Muscle layer of duodenum (tissue), 2 donors: ENCODE data around the gene PAPPA2.
"Not testable (repeated sequence)": the region's sequence is repeated elsewhere in the genome, so short reads cannot be mapped to it uniquely, and the experiment has no call there.

Source experiments
- H3K27ac ChIP-seq: one replicate; pipeline ENCODE4 v1.7.0; 2013; ENCODE audit warnings: mild to moderate bottlenecking, low read length
- H3K27me3 ChIP-seq: one replicate; pipeline ENCODE4 v1.7.0; 2013; ENCODE audit warnings: low read depth, mild to moderate bottlenecking, control low read depth, low read length
- H3K36me3 ChIP-seq, 2 donors: one replicate each; pipeline ENCODE4 v1.7.0; 2013; ENCODE audit warnings: low read length in 2 of 2, control low read depth in 1 of 2, mild to moderate bottlenecking in 1 of 2; ENCODE audit not compliant: insufficient read depth in 2 of 2, control insufficient read depth in 1 of 2
- H3K4me1 ChIP-seq, 2 donors: one replicate each; pipeline ENCODE4 v1.7.0; 2013; ENCODE audit warnings: low read length in 2 of 2, mild to moderate bottlenecking in 2 of 2, control low read depth in 1 of 2, moderate library complexity in 1 of 2; ENCODE audit not compliant: insufficient read depth in 2 of 2, control insufficient read depth in 1 of 2
- H3K4me3 ChIP-seq, 2 donors: one replicate each; pipeline ENCODE4 v1.7.0; 2013; ENCODE audit warnings: low read length in 2 of 2, low read depth in 1 of 2, mild to moderate bottlenecking in 1 of 2
- H3K9me3 ChIP-seq, 2 donors: one replicate each; pipeline ENCODE4 v1.7.0; 2013; ENCODE audit warnings: low read length in 2 of 2, control low read depth in 1 of 2, mild to moderate bottlenecking in 1 of 2; ENCODE audit not compliant: control insufficient read depth in 1 of 2
- donor health status: healthy.

The PAPPA2 gene

DNA sequence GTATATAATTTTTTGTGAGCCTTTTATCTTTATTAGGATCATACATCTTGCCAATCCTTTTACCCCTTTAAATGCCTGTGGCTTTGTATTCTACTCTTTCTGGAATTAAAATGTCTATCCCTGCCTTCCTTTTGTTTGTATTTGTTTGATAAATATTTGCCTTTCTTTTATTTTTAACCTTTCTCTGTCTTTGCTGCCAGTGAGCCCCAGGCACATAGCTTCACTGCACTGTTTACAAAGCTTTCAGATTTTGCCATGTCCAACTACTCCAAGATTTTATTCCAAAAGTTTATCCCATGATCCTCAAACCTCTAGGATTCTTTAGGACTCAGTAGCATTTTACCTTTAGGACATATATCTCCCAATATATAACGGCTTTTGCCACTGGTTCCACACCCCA lies 281.2 kb downstream of the PAPPA2 start:
- H3K36me3 ChIP-seq = no peaks in the 10 kb centered on the region
- H3K27me3 ChIP-seq = no peaks in the 10 kb centered on the region
- H3K27ac ChIP-seq = no peak overlapping the region
- no peak overlapping the region for H3K4me3 ChIP-seq
- H3K4me1 ChIP-seq = no peaks in the 10 kb centered on the region
- no peaks in the 10 kb centered on the region for H3K9me3 ChIP-seq

- no peaks in the 10 kb centered on the region for H3K9me3 ChIP-seq
- no peaks in the 10 kb centered on the region for H3K36me3 ChIP-seq
- no peak overlapping the region for H3K27ac ChIP-seq
- no peak overlapping the region for H3K4me3 ChIP-seq
- no peaks in the 10 kb centered on the region for H3K4me1 ChIP-seq
- H3K27me3 ChIP-seq = no peaks in the 10 kb centered on the region
Measured at GRCh38 chr1:176745945-176746344, 283.0 kb downstream of the PAPPA2 start.

- Histone ChIP-seq H3K4me1 (no peaks in the 10 kb centered on the region), H3K36me3 (no peaks in the 10 kb centered on the region), H3K27ac (no peak overlapping the region), H3K4me3 (no peak overlapping the region), H3K27me3 (no peaks in the 10 kb centered on the region), H3K9me3 (no peaks in the 10 kb centered on the region)
Measured at GRCh38 chr1:176752505-176752904, 289.5 kb downstream of the PAPPA2 start.

- Histone ChIP-seq H3K36me3 (no peaks in the 10 kb centered on the region), H3K27me3 (no peaks in the 10 kb centered on the region), H3K4me1 (no peaks in the 10 kb centered on the region), H3K4me3 (no peak overlapping the region), H3K9me3 (no peaks in the 10 kb centered on the region), H3K27ac (no peak overlapping the region)
Measured at GRCh38 chr1:176754676-176755075, 291.7 kb downstream of the PAPPA2 start.

DNA sequence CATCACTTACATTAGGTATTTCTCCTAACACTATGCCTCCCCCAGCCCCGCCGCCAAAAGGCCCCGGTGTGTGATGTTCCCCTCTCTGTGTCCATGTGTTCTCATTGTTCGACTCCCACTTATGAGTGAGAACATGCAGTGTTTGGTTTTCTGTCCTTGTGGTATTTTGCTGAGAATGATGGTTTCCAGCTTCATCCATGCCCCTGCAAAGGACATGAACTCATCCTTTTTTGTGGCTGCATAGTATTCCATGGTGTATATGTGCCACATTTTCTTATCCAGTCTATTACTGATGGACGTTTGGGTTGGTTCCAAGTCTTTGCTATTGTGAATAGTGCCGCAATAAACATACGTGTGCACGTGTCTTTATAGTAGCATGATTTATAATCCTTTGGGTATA lies 293.8 kb downstream of the PAPPA2 start:
- H3K27me3 ChIP-seq, H3K4me1 ChIP-seq, H3K27ac ChIP-seq, H3K36me3 ChIP-seq, H3K9me3 ChIP-seq, H3K4me3 ChIP-seq: not testable (repeated sequence)

DNA sequence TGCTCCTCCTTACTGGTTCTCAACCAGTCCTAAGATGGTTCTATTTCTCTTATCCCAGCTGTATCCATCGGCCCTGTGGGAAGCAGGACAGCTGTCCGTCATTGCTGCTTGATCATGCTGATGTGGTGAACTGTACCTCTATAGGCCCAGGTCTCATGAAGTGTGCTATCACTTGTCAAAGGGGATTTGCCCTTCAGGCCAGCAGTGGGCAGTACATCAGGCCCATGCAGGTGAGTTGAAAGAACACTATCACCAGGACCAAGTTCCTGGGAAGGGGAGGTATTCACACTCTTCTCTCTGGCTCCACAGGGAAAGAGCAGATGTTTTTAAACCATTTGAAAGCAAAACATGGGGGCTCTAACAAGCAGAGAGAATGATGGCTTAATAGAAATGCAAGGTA lies 302.6 kb downstream of the PAPPA2 start:
- H3K4me1 ChIP-seq = no peaks in the 10 kb centered on the region
- H3K27ac ChIP-seq = no peak overlapping the region
- no peaks in the 10 kb centered on the region for H3K9me3 ChIP-seq
- no peaks in the 10 kb centered on the region for H3K27me3 ChIP-seq
- no peak overlapping the region for H3K4me3 ChIP-seq
- no peaks in the 10 kb centered on the region for H3K36me3 ChIP-seq

GRCh38 chr1:176766779-176767178 lies 303.8 kb downstream of the PAPPA2 start:
- no peak overlapping the region for H3K27ac ChIP-seq
- no peaks in the 10 kb centered on the region for H3K9me3 ChIP-seq
- no peaks in the 10 kb centered on the region for H3K4me1 ChIP-seq
- H3K27me3 ChIP-seq = no peaks in the 10 kb centered on the region
- H3K4me3 ChIP-seq = no peak overlapping the region
- no peaks in the 10 kb centered on the region for H3K36me3 ChIP-seq

DNA sequence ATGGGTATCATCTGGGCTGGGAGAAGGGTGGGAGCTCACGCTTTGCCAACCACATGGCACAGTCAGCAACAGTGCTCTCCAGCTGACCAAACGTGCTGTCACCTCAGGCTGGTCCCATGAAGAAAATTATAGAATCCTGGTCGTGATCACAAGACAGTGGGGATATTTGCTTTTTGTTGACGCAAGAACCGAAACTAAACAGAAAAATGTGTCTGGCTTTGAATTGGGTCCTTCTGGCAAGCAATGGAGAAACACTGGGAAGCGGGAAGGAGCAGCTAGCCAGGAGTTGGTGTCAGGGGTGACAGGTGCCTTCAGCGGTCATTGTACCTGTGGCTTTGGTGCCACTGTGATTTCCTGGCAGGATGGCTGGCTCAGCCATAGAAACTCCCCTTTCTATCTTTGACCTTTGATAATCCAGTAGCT lies 304.8 kb downstream of the PAPPA2 start:
- H3K27ac ChIP-seq = no peak overlapping the region
- no peaks in the 10 kb centered on the region for H3K9me3 ChIP-seq
- no peaks in the 10 kb centered on the region for H3K4me1 ChIP-seq
- H3K4me3 ChIP-seq = no peak overlapping the region
- no peaks in the 10 kb centered on the region for H3K27me3 ChIP-seq
- no peaks in the 10 kb centered on the region for H3K36me3 ChIP-seq

- Histone ChIP-seq H3K4me3 (no peak overlapping the region), H3K27ac (no peak overlapping the region), H3K4me1 (no peaks in the 10 kb centered on the region), H3K27me3 (no peaks in the 10 kb centered on the region), H3K9me3 (no peaks in the 10 kb centered on the region), H3K36me3 (no peaks in the 10 kb centered on the region)
Measured at GRCh38 chr1:176768532-176768931, 305.6 kb downstream of the PAPPA2 start.

DNA sequence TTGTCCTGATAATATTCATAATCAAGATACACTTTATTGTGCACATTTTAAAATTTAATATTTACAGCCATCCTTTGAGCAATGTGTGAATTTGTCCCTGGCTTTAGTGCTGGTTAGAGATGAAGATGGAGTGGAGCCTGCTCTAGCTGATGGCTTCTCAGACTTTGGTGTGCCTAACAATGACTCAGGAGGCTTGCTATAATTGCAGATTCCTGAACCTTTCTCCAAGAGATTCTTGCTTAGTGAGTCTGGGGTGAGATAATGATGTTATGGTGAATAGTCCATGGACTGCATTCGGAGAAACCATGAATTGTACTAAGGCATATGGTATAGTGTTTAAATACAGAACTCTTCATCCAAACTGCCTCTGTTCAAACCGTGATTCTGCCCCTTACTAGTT lies 307.1 kb downstream of the PAPPA2 start:
- Histone ChIP-seq H3K36me3 (no peaks in the 10 kb centered on the region), H3K4me1 (no peaks in the 10 kb centered on the region)

DNA sequence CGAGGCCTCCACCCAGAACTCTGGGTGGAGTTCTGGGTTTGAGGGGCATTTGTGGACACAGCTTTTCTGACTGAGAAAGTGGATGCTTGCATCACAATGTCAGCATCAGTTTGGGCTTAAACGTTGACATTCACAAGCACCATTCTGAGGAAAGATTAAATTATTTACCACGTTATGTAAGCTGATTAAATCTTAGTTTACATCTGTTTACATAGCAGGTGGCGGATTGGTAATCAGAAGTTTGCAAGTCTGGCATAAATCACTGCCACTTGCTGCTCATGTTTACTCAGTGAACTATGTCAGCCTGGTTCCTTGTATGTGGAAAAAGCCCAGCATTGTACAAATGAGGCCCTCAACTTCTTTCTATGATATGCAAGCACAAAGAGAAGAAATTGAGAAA lies 310.1 kb downstream of the PAPPA2 start:
- Histone ChIP-seq H3K4me1 (no peaks in the 10 kb centered on the region), H3K36me3 (no peaks in the 10 kb centered on the region), H3K27ac (no peak overlapping the region), H3K4me3 (no peak overlapping the region), H3K9me3 (no peaks in the 10 kb centered on the region), H3K27me3 (no peaks in the 10 kb centered on the region)

More for the DNA sequence above, 307.1 kb downstream of the PAPPA2 start:
- H3K27ac ChIP-seq = no peak overlapping the region
- no peak overlapping the region for H3K4me3 ChIP-seq
- H3K9me3 ChIP-seq = no peaks in the 10 kb centered on the region
- no peaks in the 10 kb centered on the region for H3K27me3 ChIP-seq

DNA sequence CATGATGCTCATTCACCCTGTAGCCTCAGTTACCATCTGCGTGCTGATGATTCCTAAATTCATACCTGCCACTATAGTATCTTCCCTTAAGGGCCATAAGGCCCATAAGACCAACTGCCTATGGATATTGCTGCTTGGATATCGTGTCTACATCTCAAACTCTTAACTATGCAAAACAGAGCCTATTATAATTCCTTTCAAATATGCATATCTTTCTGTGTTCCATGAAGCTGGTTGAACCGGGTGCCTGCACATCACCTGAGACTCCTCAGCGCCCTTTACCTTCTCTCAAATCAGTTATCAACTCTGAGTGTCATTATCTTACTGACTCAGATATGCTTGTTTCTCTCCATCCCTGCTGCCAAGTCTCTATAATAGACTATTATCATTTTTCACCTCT lies 311.2 kb downstream of the PAPPA2 start:
- H3K27me3 ChIP-seq = no peaks in the 10 kb centered on the region

More for the DNA sequence above, 311.2 kb downstream of the PAPPA2 start:
- Histone ChIP-seq H3K4me3 (no peak overlapping the region), H3K4me1 (no peaks in the 10 kb centered on the region), H3K9me3 (no peaks in the 10 kb centered on the region), H3K27ac (no peak overlapping the region), H3K36me3 (no peaks in the 10 kb centered on the region)
